Activated T-cell treated with anti-CD3 and anti-CD28 coated beads, Interleukin-2, amount 50 U/mL, for 72 hours (primary cell): ENCODE data around the gene THRA. TPM values are rescaled to one million over a fixed set of nuclear protein-coding genes. Genes with fewer than 3 reads are reported as not detected.

Experiments used
- ATAC-seq, 2 donors: fragments of 150-1000 bp; cut with Tn5 transposase; replicated peaks in 1 of 2; 2 replicates each; pipeline ENCODE4 v1.10.0; 2021; ENCODE audit warnings: moderate library complexity in 2 of 2, mild to moderate bottlenecking in 1 of 2
- DNase-seq, 2 donors: peaks; one replicate each; pipeline ENCODE4 v3.0.0; 2021 to 2022; ENCODE audit warnings: mixed read lengths in 1 of 2
- H3K27ac Mint-ChIP-seq: one replicate; pipeline ENCODE4 v1.8.0; 2022; ENCODE audit warnings: mild to moderate bottlenecking, moderate library complexity, mixed read lengths
- H3K27me3 Mint-ChIP-seq: one replicate; pipeline ENCODE4 v1.8.0; 2022; ENCODE audit warnings: low read depth, mixed read lengths
- H3K36me3 Mint-ChIP-seq, 2 donors: one replicate each; pipeline ENCODE4 v1.8.0; 2022; ENCODE audit warnings: mixed read lengths in 2 of 2, mild to moderate bottlenecking in 1 of 2; ENCODE audit not compliant: insufficient read depth in 2 of 2
- H3K4me1 Mint-ChIP-seq: one replicate; pipeline ENCODE4 v1.8.0; 2022; ENCODE audit warnings: low read depth, mixed read lengths
- H3K4me3 Mint-ChIP-seq, 2 donors: one replicate each; pipeline ENCODE4 v1.8.0; 2022; ENCODE audit warnings: mild to moderate bottlenecking in 2 of 2, mixed read lengths in 2 of 2, moderate library complexity in 2 of 2
- H3K9me3 Mint-ChIP-seq, 2 donors: one replicate each; pipeline ENCODE4 v1.8.0; 2022; ENCODE audit warnings: mixed read lengths in 2 of 2
- total RNA-seq, 2 donors: library from RNA; stranded (reverse); gene quantifications; one replicate each; pipeline ENCODE4 v1.2.3, GENCODE V29; 2022

Gene THRA
- total RNA-seq, 2 donors from 2014 or later: 12.2 to 14.7 TPM

DNA sequence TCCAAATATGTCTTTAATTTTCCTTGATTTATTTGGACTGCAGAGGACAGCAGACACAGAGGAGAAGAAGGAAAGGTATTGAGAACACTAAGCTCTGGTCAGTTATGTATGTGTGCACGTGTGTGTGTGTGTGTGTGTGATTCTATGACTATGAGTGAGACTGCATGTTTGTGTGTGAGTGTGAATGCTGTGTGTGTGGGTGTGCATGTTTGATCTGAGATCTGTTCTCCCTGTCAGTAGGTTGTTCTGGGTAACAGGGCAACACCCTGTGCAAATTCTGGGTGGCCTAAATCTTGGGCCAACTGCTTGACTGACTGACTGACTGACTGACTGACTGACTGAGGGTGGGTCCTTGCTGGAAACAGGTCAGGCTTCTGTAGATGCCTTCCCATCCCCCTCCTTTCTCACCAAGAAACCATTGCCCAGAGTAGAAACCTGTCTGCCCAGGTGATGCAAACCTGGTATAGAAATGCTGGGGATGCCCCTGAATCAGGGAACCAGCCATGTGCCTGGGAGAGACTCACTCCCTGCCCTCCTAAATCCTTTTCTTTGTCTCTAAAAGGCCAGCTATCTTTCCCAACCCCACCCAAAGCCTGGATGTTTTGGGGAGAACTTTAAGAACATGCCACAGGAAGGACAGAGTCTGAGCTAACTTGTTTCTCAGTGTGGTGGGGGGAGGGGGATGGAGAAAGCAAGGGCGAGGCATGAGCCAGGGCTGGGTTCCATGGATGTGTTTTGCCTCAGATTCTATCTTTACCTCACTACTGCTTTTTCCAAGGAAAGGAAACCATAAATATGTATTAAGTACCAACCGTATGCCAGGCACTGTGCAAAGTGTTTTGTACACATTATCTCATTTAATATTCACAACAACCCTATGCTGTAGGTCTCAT is 42.1 kb downstream of the THRA start:
- Mint-ChIP-seq H3K9me3 (no peaks in the 10 kb centered on the region), H3K36me3 (no peaks in the 10 kb centered on the region), H3K27me3 (no peaks in the 10 kb centered on the region), H3K4me3 (peak overlapping the region; percentile 18 to 23), H3K4me1 (peaks cover 93% of the 10 kb centered on the region), H3K27ac (no peak overlapping the region)
- DNase-seq (peak in 1 of 2 donors; percentile 26), ATAC-seq (peak; percentile 4 to 6)

DNA sequence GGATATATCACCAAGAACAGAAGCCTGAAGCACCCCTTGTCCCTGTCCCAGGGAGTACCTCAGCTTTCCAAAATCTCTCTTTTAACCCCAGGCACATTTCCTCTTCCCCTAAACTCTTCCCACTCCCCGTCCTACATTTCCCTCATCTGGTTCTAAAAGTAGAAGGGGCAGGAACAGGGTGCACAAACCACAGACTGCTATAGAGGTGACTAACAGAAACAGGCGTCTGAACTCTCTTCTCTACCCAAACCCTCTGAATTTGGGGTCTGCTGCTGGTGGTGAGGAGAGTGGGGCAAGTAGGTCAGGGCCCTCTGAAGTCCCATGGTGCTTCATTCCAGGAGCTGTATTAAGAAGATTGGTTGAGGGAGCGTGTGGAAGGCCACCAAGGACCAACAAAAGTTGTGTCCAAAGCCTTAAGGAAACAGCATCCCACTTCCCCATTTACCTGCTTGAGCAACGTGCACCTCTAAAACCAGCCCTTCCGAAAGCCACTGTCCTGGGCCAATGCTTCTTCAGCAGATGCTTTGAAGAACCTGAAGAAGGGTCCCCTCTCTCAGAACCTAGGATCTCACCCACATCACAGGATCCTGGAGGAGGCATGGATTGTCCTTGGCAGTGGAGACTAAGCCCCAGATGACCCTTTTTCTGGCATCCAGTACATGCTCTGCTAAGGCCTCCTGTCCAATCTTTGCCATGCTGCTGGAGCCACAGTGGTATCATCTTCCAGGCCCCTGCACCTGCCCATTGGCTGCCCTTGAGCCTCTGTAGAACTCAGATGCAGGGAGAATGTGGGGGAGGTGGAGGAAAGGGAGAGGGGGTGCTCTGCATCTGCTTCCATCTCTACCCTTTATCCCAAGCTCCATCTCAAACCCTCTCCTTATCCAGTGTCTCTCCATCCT is 43.3 kb downstream of the THRA start:
- DNase-seq (no peak), ATAC-seq (no peak)
- peaks cover 92% of the 10 kb centered on the region for H3K4me1 Mint-ChIP-seq
- H3K27me3 Mint-ChIP-seq: no peaks in the 10 kb centered on the region
- no peaks in the 10 kb centered on the region for H3K9me3 Mint-ChIP-seq
- H3K36me3 Mint-ChIP-seq: no peaks in the 10 kb centered on the region
- peak overlapping the region; percentile 5 to 22 for H3K4me3 Mint-ChIP-seq
- H3K27ac Mint-ChIP-seq: no peak overlapping the region

DNA sequence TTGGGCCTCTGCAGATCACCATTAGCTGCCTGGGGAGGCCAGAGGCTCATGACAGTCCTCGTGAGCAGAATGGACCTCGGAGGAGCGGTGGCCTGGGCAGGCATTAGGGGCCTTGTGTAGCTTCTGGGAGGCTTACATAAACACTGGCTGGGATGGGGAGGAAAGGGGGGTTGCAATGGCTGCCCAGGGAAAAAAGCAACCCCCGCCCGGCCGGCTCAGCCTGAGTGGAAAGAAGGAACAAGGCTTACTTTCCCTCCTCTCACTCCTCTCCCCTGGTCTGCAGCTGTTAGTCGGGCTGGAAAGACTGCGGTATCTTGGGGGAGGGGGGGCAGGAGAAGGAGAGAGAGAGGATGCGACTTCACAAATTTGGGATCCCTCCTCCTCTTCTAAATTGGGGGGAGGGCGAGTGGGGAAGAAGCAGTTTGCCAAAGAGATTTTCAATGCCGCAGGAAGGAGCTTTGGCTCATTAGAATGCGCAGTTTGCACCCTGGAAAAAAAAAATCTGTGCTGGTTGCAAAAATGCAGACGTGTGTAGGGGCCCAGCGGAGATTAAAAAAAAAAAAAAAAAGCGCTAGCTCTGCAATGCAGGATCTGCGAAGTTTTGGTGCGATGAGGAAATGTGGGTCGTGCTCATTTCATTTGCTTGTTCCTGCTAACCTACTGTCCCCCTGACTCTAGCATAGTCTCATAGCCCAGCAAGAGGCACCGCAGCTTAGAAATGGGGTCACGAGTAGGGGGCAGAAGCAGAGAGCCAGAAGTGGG is 44.2 kb downstream of the THRA start:
- Mint-ChIP-seq H3K36me3 (no peaks in the 10 kb centered on the region), H3K4me1 (peaks cover 92% of the 10 kb centered on the region), H3K27me3 (no peaks in the 10 kb centered on the region), H3K4me3 (peak overlapping the region; percentile 43 to 70), H3K27ac (no peak overlapping the region), H3K9me3 (no peaks in the 10 kb centered on the region)
- ATAC-seq (no peak), DNase-seq (no peak)

DNA sequence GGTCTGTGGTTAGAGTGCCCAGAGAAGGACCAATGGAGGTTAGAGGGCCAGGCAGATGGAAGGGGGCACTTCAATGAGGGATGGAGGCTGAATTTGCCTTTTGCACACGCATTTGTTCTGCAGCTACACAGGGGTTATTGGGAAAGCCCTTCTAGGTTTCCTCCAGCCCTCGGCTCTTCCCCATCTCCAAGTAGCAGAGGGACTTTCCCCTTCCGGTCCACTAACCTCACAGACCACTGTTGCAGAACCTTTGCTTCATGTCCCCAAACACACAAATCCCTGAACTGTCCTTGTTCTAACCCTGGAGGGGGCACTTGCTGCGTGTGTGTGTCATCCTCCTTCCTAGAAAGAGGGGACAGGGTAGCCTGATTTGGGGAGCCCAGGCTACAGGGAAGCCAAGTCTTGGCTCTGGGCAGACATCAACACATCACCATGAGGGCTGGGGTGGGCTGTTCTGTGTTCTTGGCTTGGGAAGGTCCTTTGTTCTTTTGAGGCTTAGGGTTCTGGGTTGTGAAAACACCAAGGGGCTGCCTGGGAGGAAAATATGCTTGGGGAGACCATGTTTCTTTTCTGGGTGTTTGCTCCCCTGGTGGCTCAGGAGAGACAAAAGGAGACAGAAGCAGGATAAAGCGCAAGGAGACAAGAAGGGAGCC is 44.9 kb downstream of the THRA start:
- H3K36me3 Mint-ChIP-seq: no peaks in the 10 kb centered on the region
- no peaks in the 10 kb centered on the region for H3K27me3 Mint-ChIP-seq
- H3K27ac Mint-ChIP-seq: peak overlapping the region; percentile 77
- ATAC-seq (peak; percentile 1 to 9), DNase-seq (no peak)
- H3K4me1 Mint-ChIP-seq: peaks cover 95% of the 10 kb centered on the region
- no peaks in the 10 kb centered on the region for H3K9me3 Mint-ChIP-seq
- peak overlapping the region; percentile 59 to 70 for H3K4me3 Mint-ChIP-seq

DNA sequence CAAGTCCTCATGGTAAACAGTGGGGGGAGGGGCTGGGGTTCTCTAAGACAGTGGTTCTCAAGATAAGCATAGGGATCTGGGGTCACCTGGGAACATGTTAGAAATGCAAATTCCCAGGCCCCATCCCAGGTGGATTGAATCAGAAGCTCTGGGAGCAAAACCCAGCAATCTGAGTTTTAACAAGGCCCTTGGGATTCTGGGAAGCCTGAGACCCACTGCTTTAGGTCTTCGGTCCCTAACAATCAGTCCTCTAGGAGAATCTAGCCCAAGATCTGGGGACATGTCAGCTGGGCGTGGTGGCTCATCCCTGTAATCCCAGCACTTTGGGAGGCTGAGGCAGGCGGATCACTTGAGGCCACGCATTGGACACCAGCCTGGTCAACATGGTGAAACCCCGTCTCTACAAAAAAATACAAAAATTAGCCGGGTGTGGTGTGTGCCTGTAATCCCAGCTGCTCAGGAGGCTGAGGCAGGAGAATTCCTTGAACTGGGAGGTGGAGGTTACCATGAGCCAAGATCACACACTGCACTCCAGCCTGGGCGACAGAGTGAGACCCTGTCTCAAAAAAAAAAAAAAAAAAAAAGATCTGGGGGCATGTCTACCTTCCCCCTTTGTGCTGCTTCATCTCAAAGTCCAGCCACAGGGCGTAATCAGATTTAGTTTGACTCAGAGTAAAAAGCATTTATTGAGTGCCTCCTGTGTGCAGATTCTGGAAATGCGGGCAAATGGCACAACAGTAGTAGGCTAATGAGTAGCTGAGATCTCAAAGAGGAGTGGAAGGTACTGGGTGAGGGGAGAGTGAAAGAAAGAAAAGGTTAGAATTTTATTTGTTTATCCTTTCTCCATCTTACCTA is 46.4 kb downstream of the THRA start:
- Mint-ChIP-seq H3K4me1 (peaks cover 94% of the 10 kb centered on the region), H3K36me3 (no peaks in the 10 kb centered on the region), H3K4me3 (peak overlapping the region in 1 of 2 donors; percentile 10), H3K27ac (peak overlapping the region; percentile 24), H3K9me3 (no peaks in the 10 kb centered on the region), H3K27me3 (no peaks in the 10 kb centered on the region)
- ATAC-seq (no peak), DNase-seq (peak in 1 of 2 donors; percentile 26)

DNA sequence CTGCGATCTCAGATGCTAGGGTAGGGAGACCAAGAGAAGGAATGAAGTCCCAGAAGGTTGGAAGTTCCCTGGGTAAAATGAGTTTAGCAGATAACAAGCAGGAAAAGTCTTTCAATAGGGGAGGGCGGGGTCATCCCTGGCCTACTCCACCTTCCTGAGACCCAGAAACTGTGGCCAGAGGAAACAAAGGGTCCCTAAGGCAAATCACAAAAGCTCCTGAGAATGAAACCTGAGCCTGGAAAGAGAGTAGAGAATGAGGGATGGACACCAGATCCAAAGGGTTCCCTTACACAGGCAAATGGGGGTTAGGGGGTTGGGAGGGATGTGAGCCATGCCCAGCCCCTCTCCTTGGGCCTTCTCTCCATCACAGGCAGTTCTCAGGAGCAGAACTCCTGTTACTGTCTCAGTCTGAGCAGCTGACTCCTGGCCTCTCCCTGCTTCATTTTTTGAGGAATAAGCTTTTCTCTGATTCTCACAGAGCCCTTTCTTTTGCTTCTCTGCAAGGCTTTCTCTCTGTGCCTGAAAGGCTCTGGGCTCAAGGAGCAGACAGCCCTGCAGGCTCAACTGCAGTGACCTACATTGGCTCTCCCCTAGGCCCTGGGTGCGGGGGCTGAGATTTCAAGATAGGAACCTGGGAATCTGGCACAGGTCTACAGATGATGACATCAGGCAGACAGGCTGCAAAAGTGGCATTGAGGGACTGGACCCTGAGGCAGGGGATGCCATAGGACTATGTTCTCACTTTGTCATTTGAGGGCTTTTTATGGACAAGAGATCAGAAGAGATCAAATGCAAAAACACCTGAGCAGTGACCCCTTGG is 47.5 kb downstream of the THRA start:
- Mint-ChIP-seq H3K27me3 (no peaks in the 10 kb centered on the region), H3K4me1 (peaks cover 84% of the 10 kb centered on the region), H3K9me3 (no peaks in the 10 kb centered on the region), H3K27ac (no peak overlapping the region), H3K36me3 (no peaks in the 10 kb centered on the region), H3K4me3 (peak overlapping the region; percentile 35 to 90)
- DNase-seq (no peak), ATAC-seq (no peak)

DNA sequence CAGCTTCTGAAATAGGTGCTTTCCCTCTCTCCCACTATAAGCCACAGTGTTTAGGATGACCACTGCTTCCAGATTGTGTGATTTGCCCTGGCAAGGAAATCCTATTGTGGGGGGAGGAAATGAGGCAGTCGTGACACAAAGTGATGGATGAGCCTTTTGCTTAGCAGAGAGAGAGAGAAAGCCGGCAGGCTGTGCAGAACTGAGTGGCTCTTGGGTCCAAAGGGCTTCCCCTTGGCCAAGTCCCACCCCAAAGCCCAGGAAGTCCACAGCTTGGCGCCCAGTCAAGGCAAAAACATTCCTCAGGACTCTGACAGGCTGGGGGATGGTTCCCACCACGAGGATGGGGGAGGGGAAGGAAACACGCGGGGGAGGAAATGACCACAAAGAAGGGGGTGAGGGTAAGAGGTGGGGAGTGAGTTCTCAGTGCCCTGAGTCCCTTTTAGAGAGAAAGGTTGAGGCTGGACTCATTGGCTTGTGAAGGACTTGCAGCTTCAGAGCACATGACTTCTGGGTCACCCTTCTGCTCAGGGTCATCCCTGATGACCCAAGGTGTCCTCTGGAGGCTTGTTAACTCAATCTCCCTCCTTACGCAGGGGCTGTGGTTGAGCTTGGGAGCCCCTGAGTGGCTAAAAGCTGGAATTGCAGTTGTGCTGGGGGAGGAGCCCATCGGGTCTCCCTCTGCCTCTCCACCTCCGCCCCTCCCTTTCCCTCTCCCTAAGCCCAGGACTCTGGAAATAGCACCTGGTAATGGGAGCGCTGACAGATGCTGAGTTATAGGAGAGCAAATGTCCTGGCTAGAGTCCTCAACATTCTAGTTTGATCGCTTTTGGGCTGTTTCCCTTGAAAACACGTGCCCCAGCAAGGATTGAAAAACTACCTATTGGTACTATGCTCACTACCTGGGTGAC is 48.7 kb downstream of the THRA start:
- peak; percentile 77 for DNase-seq
- Mint-ChIP-seq H3K9me3 (no peaks in the 10 kb centered on the region), H3K27me3 (no peaks in the 10 kb centered on the region), H3K27ac (peak overlapping the region; percentile 35), H3K4me1 (peaks cover 72% of the 10 kb centered on the region), H3K4me3 (peak overlapping the region; percentile 68 to 90), H3K36me3 (no peaks in the 10 kb centered on the region)
- ATAC-seq: peak; percentile 32 to 63

DNA sequence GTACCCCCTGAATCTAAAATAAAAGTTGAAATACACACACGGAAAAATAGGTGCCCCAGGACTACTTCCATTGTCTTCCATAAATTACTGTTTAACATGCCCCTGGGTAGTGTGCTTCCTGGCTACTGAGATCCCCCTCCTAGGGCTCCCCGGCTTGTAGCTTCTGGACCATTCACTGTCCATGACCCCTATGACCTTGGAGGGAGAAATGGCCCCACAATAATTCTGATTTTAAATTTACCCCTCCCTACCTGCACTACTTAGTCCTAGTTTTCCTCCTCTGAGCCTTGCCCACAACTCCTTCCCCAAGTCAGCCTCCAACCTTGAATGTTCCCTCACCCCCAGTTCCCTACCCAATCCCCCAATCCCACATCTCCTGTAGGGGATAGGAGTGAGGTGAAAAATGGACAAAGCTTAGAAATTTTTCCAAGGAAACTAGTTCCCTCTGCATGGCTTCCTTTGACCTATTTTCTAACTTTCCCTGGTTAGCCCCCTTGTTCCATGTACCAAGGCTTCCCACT is 49.5 kb downstream of the THRA start:
- H3K4me1 Mint-ChIP-seq: peaks cover 64% of the 10 kb centered on the region
- H3K36me3 Mint-ChIP-seq: no peaks in the 10 kb centered on the region
- no peak for ATAC-seq
- H3K4me3 Mint-ChIP-seq: peak overlapping the region; percentile 68 to 90
- H3K27ac Mint-ChIP-seq: peak overlapping the region; percentile 24
- no peaks in the 10 kb centered on the region for H3K27me3 Mint-ChIP-seq
- H3K9me3 Mint-ChIP-seq: no peaks in the 10 kb centered on the region
- no peak for DNase-seq

DNA sequence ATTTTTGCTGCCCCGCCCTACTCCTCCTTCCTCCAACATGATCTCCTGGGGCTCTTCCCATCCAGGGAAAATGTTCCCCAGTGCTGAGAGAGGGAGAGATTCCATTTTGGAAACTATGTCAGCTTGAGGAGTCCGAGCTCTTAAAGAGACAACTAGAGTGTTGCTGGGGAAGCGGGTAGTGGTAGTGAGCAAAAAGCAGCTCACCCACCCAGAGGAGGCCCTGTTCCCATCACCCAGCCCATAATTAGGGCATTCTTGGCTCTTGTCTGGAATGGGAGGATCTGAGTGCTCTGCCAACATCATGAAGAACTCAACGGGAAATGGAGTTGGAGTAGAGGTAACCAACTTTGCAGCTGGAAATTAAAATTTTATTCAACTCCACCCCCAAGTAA is 49.9 kb downstream of the THRA start:
- no peak for ATAC-seq
- no peak for DNase-seq
- Mint-ChIP-seq H3K9me3 (no peaks in the 10 kb centered on the region), H3K4me1 (peaks cover 59% of the 10 kb centered on the region), H3K27ac (peak overlapping the region; percentile 15), H3K4me3 (peak overlapping the region; percentile 78 to 90), H3K36me3 (no peaks in the 10 kb centered on the region), H3K27me3 (no peaks in the 10 kb centered on the region)

DNA sequence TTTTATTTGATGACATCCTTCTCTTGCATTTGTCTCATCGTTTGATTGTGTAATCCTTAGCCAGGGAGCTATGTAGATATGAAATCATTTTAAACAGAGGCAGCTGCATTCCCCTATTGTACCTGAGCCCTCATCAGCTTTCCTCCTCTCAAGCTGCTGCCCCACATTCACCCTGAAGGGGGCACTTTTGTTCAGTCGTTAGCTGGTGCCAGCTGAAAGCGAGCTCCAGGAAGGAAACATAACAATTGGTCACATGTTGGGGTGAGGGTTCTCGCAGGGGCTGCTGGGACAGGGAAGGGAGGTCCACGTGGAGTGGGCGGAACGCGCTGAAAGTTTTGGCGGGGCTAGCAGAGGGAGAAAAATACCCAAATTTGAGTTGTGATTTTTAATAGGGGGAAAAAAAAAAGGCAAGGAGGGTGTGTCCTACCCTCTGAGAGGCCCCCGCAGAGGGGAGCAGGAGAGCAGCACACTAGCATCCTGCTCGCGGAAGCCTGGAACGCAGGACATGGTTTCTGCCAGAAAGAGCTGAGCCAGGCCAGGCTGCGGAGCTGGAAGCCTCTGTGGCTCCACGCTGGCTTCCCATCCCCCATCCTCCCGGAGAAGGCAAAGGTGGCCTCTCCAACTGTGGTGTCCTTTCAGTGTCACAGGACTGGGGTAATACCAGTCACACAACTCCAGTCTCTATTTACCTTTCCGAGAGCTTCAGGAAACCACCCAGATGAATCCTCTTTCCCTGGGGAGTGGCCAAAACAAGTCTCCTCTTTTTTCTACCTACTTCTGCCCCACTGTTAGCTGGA is 50.5 kb downstream of the THRA start:
- Mint-ChIP-seq H3K4me1 (peaks cover 53% of the 10 kb centered on the region), H3K4me3 (peak overlapping the region; percentile 78 to 90), H3K27me3 (no peaks in the 10 kb centered on the region), H3K36me3 (no peaks in the 10 kb centered on the region), H3K9me3 (no peaks in the 10 kb centered on the region), H3K27ac (peak overlapping the region; percentile 4)
- DNase-seq: peak; percentile 92 to 93
- peak; percentile 86 to 90 for ATAC-seq
